ENCODE measurements around the gene CCDC146.

DNA sequence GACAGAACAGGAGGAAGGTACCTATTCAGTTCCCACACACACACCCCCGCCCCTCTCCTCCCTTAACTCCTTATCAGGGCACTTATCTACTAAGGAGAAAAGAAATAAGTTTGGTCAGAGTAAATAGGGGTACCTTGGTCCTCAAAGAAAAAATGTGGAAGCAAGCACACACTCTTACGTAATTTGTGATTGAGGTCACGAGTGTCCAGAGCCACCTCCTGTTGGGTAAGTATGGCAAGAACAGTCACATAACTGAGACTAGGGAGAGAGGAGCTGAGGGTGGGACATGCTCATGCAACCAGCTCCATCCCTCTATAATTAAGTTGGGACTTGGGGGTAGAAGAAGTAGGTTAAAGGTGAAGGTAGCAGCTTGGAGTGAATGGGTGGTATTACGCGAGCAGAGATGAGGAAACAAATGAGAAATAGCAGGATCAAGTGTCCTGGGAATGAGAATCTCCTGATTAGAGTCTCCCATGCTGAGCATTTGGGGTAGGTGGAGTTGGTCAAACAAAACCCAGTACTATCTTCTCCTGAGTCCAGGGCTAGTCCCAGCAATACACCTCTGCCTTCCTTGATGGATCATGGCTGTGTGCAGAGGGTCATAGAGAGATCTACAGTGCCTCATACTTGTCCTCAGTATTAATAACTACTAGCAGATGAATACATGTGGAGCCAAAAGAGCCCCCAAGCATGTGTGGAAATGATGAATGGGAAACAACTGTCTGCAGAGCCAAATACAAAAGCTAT, 216.6 kb downstream of the CCDC146 start:
- TF ChIP-seq GATA2 (IDR thresholded peaks at IDR 0.05; ENCODE audit: low read depth, low read length) = no peak
- no peak for TF ChIP-seq GATA3 (IDR thresholded peaks at IDR 0.05; ENCODE audit: low read depth, low read length)

Measured in SH-SY5Y (cell line).